Measurements from ENCODE around the gene GMPPA.

The GMPPA gene

GRCh38 chr2:219514196-219514761 is 15.6 kb downstream of the GMPPA start, which contains the start of gene ASIC4:
Gene ASIC4, plus strand, starts transcription at chr2:219514482. Its CDS starts 243 bp downstream, at chr2:219514725.
- H3K27me3 ChIP-seq, result peaks cover 0 to 63% (median 20%) of the 10 kb centered on the region in 11 experiments; a peak in 13 of 22 replicates
- H3K27ac ChIP-seq, result no peak within 1 kb of the TSS
- peak within 1 kb of the TSS; percentile 75 to 96 (median 87) for H3K4me2 ChIP-seq
- H3K4me3 ChIP-seq, result 0 out of 20 replicates have a peak within 1 kb of the TSS, but pooled peaks of 4 of the 10 experiments have one; percentile 6 to 29 (median 20)
- H3K4me1 ChIP-seq, result peaks cover 48 to 93% (median 87%) of the 10 kb centered on the region in 10 experiments
- TF ChIP-seq Cebpa-rat (IDR thresholded peaks at IDR 0.05), result no peak
- peaks cover 0 to 70% (median 19%) of the 10 kb centered on the region in 11 experiments; a peak in 14 of 22 replicates for H4K20me1 ChIP-seq
- no peaks in the 10 kb centered on the region for H3K36me3 ChIP-seq
- peak within 1 kb of the TSS in 4 of 11 experiments; percentile 15 to 59 (median 37); a peak in 7 of 22 replicates for H3K9ac ChIP-seq
- H3K9me3 ChIP-seq (replicated peaks in 1 of 11), result no peaks in the 10 kb centered on the region

- peaks cover 0 to 66% (median 19%) of the 10 kb centered on the region in 11 experiments; a peak in 14 of 22 replicates for H4K20me1 ChIP-seq
- H3K4me1 ChIP-seq, result peaks cover 44 to 88% (median 81%) of the 10 kb centered on the region in 10 experiments
- H3K36me3 ChIP-seq, result no peaks in the 10 kb centered on the region
- H3K9me3 ChIP-seq (replicated peaks in 1 of 11), result no peaks in the 10 kb centered on the region
- peak overlapping the region in 1 of 11 experiments; percentile 19; a peak in 2 of 22 replicates for H3K9ac ChIP-seq
- TF ChIP-seq Cebpa-rat (IDR thresholded peaks at IDR 0.05), result no peak
- no peak overlapping the region for H3K27ac ChIP-seq
- no peak overlapping the region for H3K4me3 ChIP-seq
- peaks cover 0 to 59% (median 20%) of the 10 kb centered on the region in 11 experiments; a peak in 13 of 22 replicates for H3K27me3 ChIP-seq
- peak overlapping the region in 10 of 11 experiments; percentile 75 to 96 (median 88); a peak in 18 of 22 replicates for H3K4me2 ChIP-seq
Measured at GRCh38 chr2:219514836-219515235, 16.1 kb downstream of the GMPPA start.

GRCh38 chr2:219515874-219516629 is 17.4 kb downstream of the GMPPA start:
- Histone ChIP-seq H3K4me2 (peak overlapping the region in 9 of 11 experiments; percentile 52 to 96 (median 92); a peak in 18 of 22 replicates), H3K9ac (no peak overlapping the region), H4K20me1 (peaks cover 0 to 66% (median 19%) of the 10 kb centered on the region in 11 experiments; a peak in 13 of 22 replicates), H3K36me3 (no peaks in the 10 kb centered on the region), H3K9me3 (replicated peaks in 1 of 11) (no peaks in the 10 kb centered on the region), H3K27me3 (peaks cover under 1 to 55% (median 23%) of the 10 kb centered on the region in 11 experiments; a peak in 19 of 22 replicates), H3K4me3 (no peak overlapping the region), H3K4me1 (peaks cover 34 to 83% (median 72%) of the 10 kb centered on the region in 10 experiments), H3K27ac (no peak overlapping the region)
- no peak for TF ChIP-seq Cebpa-rat (IDR thresholded peaks at IDR 0.05)

GRCh38 chr2:219516888-219517287 is 18.2 kb downstream of the GMPPA start:
- Histone ChIP-seq H3K9me3 (replicated peaks in 1 of 11) (no peaks in the 10 kb centered on the region), H3K36me3 (no peaks in the 10 kb centered on the region), H3K9ac (no peak overlapping the region), H3K27ac (no peak overlapping the region), H3K4me3 (no peak overlapping the region), H3K4me1 (peaks cover 34 to 84% (median 72%) of the 10 kb centered on the region in 10 experiments), H4K20me1 (peaks cover 0 to 65% (median 19%) of the 10 kb centered on the region in 11 experiments; a peak in 13 of 22 replicates), H3K4me2 (peak overlapping the region; percentile 52 to 96 (median 74)), H3K27me3 (peaks cover 9 to 56% (median 31%) of the 10 kb centered on the region in 11 experiments)
- no peak for TF ChIP-seq Cebpa-rat (IDR thresholded peaks at IDR 0.05)

GRCh38 chr2:219517954-219518778 is 19.5 kb downstream of the GMPPA start:
- Histone ChIP-seq H3K4me3 (no peak overlapping the region), H3K9ac (no peak overlapping the region)

GRCh38 chr2:219519526-219519916 is 20.8 kb downstream of the GMPPA start:
- Histone ChIP-seq H3K27ac (no peak overlapping the region), H3K36me3 (no peaks in the 10 kb centered on the region), H3K4me3 (no peak overlapping the region), H3K4me1 (peaks cover 19 to 74% (median 60%) of the 10 kb centered on the region in 10 experiments), H3K4me2 (no peak overlapping the region), H3K9ac (no peak overlapping the region), H3K27me3 (peaks cover 33 to 56% (median 43%) of the 10 kb centered on the region in 11 experiments), H4K20me1 (peaks cover 0 to 38% (median 7%) of the 10 kb centered on the region in 11 experiments; a peak in 12 of 22 replicates), H3K9me3 (replicated peaks in 1 of 11) (no peaks in the 10 kb centered on the region)
- TF ChIP-seq Cebpa-rat (IDR thresholded peaks at IDR 0.05), result no peak

More at GRCh38 chr2:219517954-219518778, 19.5 kb downstream of the GMPPA start:
- Histone ChIP-seq H3K4me1 (peaks cover 30 to 82% (median 69%) of the 10 kb centered on the region in 10 experiments), H3K27me3 (peaks cover 22 to 56% (median 38%) of the 10 kb centered on the region in 11 experiments), H3K9me3 (replicated peaks in 1 of 11) (no peaks in the 10 kb centered on the region), H3K27ac (no peak overlapping the region), H4K20me1 (peaks cover 0 to 52% (median 12%) of the 10 kb centered on the region in 11 experiments; a peak in 12 of 22 replicates), H3K4me2 (peak overlapping the region in 9 of 11 experiments; percentile 52 to 96 (median 92); a peak in 12 of 22 replicates), H3K36me3 (no peaks in the 10 kb centered on the region)
- TF ChIP-seq Cebpa-rat (IDR thresholded peaks at IDR 0.05), result no peak

GRCh38 chr2:219520079-219520478 is 21.4 kb downstream of the GMPPA start:
- no peak overlapping the region for H3K27ac ChIP-seq
- peak overlapping the region in 1 of 11 experiments; percentile 10; a peak in 1 of 22 replicates for H3K4me2 ChIP-seq
- TF ChIP-seq Cebpa-rat (IDR thresholded peaks at IDR 0.05), result no peak
- H3K27me3 ChIP-seq, result peaks cover 39 to 55% (median 45%) of the 10 kb centered on the region in 11 experiments
- no peaks in the 10 kb centered on the region for H3K36me3 ChIP-seq
- no peak overlapping the region for H3K9ac ChIP-seq
- H3K9me3 ChIP-seq (replicated peaks in 1 of 11), result no peaks in the 10 kb centered on the region
- H4K20me1 ChIP-seq, result peaks cover 0 to 33% (median 2%) of the 10 kb centered on the region in 11 experiments; a peak in 9 of 22 replicates
- no peak overlapping the region for H3K4me3 ChIP-seq
- H3K4me1 ChIP-seq, result peaks cover 19 to 69% (median 55%) of the 10 kb centered on the region in 10 experiments
